Omental fat pad (tissue), 4 donors: Measurements from ENCODE around the gene KCTD5. TPM values are rescaled to one million over a fixed set of nuclear protein-coding genes. Genes with fewer than 3 reads are reported as not detected.

ENCODE experiments used
- ATAC-seq: fragments of 150-250 bp; one replicate; pipeline ENCODE4 v1.9.1; 2016; ENCODE audit warnings: mild to moderate bottlenecking, moderate library complexity; ENCODE audit not compliant: low FRiP score
- DNase-seq: peaks from one replicate; pipeline ENCODE4 v3.0.0-alpha.2; 2019; ENCODE audit warnings: low spot score
- total RNA-seq, 4 donors: library from RNA; depleted of rRNA; stranded (reverse); fragments of >200 nt; gene quantifications; one replicate each; pipeline ENCODE4 v1.1.0, GENCODE V29; 2016
- TF ChIP-seq, protein P1 (sequence below), 3 donors: fragments of 450-650 bp; IDR thresholded peaks; one replicate each; pipeline ENCODE4 v1.5.1; 2016 to 2017; ENCODE audit warnings: antibody characterized with exemption in 3 of 3, mild to moderate bottlenecking in 3 of 3, moderate library complexity in 2 of 3

Gene KCTD5
- total RNA-seq, 4 donors from 2014 or later: 10.9 to 21.1 (median 20.1) TPM

DNA sequence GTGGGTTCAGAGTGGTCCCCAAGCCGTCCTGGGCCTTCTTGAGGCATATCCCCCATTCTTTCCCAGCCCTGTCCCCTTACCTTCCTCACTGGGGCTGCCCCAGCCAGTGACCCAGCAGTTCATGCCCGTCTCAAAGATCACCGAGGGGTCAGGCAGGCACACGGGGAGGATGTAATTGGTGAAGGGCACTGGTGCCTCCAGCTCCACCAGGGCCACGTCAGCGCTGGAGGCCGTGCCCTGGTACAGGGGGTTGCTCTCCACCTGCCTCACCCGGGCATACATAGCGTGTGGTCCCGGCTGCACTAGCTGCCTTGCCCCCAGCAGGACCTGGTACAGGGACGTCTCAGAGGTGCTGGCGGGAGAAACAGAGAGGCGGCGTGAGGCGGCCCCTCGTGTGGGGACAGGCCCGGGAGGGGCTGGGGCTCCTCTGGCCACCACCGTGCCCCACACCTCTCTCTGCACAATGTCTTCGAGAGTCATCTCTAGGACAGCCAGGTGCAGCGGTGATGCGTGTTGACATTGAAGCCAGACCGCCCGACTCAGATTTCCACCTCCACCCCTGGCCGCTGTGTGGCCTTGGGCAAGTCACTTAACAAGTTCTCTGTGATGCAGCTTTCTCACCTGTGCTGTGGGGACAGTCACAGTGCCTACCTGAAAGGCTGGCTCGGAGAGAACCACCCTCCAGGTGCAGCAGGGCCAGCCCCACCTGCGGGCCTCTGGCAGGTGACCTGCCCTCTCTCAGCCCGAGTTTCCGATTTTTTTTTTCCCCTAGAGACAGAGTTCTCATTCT lies 31.9 kb downstream of the KCTD5 start:
- ATAC-seq: no peak
- DNase-seq: no peak
- TF ChIP-seq, protein P1, sequence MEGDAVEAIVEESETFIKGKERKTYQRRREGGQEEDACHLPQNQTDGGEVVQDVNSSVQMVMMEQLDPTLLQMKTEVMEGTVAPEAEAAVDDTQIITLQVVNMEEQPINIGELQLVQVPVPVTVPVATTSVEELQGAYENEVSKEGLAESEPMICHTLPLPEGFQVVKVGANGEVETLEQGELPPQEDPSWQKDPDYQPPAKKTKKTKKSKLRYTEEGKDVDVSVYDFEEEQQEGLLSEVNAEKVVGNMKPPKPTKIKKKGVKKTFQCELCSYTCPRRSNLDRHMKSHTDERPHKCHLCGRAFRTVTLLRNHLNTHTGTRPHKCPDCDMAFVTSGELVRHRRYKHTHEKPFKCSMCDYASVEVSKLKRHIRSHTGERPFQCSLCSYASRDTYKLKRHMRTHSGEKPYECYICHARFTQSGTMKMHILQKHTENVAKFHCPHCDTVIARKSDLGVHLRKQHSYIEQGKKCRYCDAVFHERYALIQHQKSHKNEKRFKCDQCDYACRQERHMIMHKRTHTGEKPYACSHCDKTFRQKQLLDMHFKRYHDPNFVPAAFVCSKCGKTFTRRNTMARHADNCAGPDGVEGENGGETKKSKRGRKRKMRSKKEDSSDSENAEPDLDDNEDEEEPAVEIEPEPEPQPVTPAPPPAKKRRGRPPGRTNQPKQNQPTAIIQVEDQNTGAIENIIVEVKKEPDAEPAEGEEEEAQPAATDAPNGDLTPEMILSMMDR (IDR thresholded peaks at IDR 0.05): no peak

DNA sequence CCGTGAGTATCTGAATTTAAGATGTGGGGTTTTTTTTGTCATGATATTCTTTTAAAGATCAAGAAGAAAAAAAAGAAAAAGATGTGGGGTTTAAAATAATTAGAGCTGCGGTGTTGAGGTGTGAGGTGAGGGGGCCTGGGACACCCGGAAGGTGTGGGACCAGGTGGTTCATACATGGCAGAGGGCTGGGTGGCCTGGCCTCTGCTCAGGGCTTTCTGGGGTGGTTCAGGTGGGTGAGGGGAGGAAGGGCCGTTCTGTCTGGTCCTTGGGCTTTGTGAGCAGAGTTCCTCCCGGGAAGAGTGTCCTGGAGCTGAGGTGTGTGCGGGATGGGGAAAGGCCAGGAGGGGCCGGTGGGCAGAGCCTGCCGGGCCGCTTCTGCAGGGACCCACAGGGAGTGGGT lies 32.7 kb downstream of the KCTD5 start:
- ATAC-seq: no peak
- TF ChIP-seq, protein P1 (IDR thresholded peaks at IDR 0.05): no peak

DNA sequence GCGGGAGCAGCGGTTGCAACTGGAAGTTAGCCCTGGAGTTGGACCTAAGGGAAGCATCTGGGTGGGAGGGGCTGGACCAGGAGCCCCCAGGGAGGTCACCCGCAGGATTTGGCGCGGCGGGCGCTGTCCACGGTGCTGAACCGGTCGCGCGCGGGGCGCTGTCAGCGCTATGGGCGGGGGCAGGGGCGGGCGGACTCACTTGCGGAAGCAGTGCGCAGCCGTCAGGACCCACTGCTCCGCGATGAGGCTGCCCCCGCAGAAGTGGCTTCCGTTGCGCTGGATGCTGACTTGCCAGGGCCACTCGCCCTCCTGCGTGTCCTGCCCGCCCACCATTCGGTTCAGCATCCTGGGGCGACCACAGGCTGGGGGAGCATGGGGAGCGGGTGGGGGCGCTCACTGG lies 33.2 kb downstream of the KCTD5 start:
- ATAC-seq (peak; percentile 50), DNase-seq (peak; percentile 35)
- TF ChIP-seq, protein P1 (IDR thresholded peaks at IDR 0.05): no peak

More for the DNA sequence above, 32.7 kb downstream of the KCTD5 start:
- no peak for DNase-seq

DNA sequence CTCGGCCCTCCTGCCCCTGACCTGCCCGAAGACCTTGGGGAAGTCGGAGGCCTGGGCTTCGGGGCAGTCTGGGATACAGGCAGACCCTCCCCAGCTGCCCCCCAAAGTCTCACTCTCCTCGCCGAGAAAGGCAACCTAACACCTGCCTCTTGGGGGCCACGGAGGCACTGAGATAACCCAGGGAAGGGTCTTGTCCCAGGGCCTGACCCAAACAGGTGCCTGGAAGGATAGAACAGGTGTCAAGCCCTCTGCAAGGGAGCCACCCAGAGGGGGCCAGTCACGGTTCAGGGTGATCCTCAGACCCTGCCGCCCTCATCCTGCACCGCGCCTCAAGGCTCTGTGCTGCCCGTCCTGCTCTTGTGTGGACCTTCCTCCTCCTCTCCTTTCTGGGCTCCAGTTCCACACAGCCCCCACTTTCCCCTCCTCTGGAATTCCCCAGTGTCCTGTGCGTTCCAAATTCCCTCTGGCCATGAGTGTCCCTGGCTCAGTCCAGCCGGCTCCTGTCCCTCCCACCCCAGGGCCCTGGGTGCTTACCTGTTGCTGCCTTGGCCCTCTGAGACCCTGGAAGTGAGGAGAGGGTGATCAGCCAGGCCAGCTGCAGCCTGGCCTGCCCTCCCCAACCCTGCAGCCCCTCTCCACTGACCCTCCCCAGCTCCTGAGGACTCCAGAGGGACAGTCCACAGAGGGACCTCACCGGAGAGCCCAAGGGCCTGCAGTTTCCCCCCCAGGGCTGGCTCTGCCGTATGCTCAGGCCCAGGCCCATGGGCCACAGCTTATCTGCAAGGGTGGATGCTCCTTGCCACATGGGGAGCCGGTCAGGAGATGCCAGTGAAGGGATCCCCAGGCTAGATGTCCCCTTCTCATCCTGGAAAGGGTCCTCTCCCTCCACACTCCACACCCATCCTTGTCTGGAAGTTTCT lies 33.9 kb downstream of the KCTD5 start:
- DNase-seq (no peak), ATAC-seq (no peak)
- TF ChIP-seq, protein P1 (IDR thresholded peaks at IDR 0.05): no peak

DNA sequence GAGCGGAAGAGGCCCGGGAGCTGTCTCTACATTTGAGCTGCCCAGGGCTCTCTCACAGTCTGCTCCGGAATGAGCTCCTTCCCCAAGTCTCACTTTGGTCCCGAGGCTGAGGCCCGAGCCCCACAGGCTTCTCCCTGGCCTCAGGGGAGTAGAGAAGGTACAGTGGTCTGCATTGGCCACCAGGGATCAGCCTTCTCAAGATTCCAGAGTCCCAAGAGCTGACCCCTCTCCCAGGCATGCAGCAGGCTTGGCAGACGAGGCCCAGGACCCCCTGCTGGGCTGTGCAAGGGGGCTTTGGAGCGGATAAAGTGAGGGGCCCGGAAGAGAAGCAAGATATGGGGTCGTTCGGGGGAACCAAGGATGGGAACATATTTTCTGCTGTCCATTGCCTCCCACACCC lies 34.6 kb downstream of the KCTD5 start:
- DNase-seq (no peak), ATAC-seq (no peak)
- TF ChIP-seq, protein P1 (IDR thresholded peaks at IDR 0.05): no peak

DNA sequence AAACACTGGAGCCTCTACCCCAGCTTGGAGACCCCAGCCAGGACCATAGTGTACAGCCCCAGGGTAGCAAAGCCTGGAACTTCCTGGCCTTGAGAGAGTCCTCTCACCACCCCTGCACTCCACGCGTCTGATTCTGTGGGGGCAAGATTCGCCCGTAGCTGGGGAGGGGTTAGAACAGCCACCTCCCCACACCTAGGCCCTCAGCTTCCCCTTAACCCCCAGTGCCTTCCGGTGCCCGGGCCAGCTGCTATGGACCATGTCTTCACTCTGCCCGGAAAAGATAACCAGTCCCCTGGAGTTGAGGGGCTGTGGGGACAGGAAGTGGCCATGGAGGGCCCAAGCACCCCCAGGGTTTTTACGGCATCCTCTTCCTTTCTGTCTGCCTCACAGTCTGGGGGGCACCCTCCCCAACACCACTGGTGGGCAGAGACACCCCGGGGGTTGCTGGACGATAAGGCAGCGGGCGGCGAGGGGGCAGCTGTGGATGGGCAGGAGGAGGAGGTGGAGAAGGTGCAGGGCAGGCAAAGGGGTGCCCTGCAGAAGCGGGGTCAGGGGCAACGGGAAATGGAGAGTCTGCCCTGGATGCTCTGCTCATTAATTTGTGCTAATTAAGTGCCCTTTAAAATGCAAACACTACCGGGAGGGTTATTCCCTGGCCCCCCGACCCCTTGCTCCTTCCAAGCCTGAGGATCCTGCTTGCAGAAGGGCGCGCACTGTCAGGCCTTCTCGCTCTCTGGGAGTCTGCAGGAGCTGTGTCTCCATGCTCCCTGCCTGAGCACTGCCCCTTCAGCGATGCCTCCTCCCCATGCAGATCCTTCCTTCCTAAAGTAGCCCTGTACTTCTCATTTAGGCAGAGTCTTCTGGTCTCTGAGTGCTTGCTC lies 35.3 kb downstream of the KCTD5 start:
- DNase-seq: no peak
- TF ChIP-seq, protein P1 (IDR thresholded peaks at IDR 0.05): no peak
- ATAC-seq: no peak
